Activated naive CD8-positive, alpha-beta T cell treated with anti-CD3 and anti-CD28 coated beads, Interleukin-2, amount 10 ng/mL, durations not matched to agents 7 days and 5 days (primary cell): Measurements from ENCODE around the gene SLC25A44. TPM values are rescaled to one million over a fixed set of nuclear protein-coding genes. Genes with fewer than 3 reads are reported as not detected.
A peak's percentile ranks its signal among the peaks of the same experiment; 100 is the strongest.

Experiments
- ATAC-seq: fragments of 150-1000 bp; cut with Tn5 transposase; one replicate; pipeline ENCODE4 v1.10.0; 2021; ENCODE audit warnings: low read depth, moderate library complexity
- POLR2A ChIA-PET: fragments of 350-600 bp; sonication (Branson Sonifier 250); formaldehyde crosslinking; loops from one replicate; lab custom pipeline; 2021; ENCODE audit warnings: antibody characterized with exemption; lab: Charles Lee
- DNase-seq: peaks from one replicate; pipeline ENCODE4 v3.0.0; 2021
- H3K27ac Mint-ChIP-seq: one replicate; pipeline ENCODE4 v1.8.0; 2022; ENCODE audit warnings: mild to moderate bottlenecking, mixed read lengths
- H3K27me3 Mint-ChIP-seq: one replicate; pipeline ENCODE4 v1.8.0; 2022; ENCODE audit warnings: mild to moderate bottlenecking, moderate library complexity, mixed read lengths
- H3K36me3 Mint-ChIP-seq: one replicate; pipeline ENCODE4 v1.8.0; 2021; ENCODE audit warnings: mild to moderate bottlenecking, mixed read lengths
- H3K4me1 Mint-ChIP-seq: one replicate; pipeline ENCODE4 v1.8.0; 2021; ENCODE audit warnings: mixed read lengths
- H3K4me3 Mint-ChIP-seq: one replicate; pipeline ENCODE4 v1.8.0; 2022; ENCODE audit warnings: mild to moderate bottlenecking, moderate library complexity, mixed read lengths
- H3K9me3 Mint-ChIP-seq: one replicate; pipeline ENCODE4 v1.8.0; 2021; ENCODE audit warnings: mixed read lengths
- total RNA-seq, 2 experiments: library from RNA; stranded (reverse); gene quantifications; one replicate each; pipeline ENCODE4 v1.2.3, GENCODE V29; 2021

The SLC25A44 gene
- total RNA-seq, 2 experiments from 2014 or later, result 30.9 to 35.3 TPM

DNA sequence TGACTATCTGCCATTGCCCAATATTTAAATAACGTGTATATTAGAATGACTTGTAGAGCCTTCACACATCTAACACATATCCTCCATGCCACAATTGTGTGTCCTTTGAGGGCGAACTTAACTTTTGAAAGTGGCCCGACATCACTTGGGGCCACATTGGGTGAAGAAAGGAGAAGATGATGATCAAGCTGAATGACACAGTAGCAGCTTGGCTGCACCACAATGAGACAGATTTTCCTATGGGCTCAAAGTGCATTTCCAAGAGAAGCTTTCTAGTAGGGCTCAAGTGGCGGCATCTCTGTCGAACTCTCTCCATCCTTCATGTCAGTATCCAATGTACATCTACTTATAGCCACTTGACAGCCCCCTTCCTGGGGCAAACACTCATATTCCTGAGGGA, 44.3 kb downstream of the SLC25A44 start:
- ATAC-seq, result no peak
- DNase-seq, result no peak
- no peak overlapping the region for H3K4me3 Mint-ChIP-seq
- peaks cover 21% of the 10 kb centered on the region for H3K36me3 Mint-ChIP-seq
- no peaks in the 10 kb centered on the region for H3K9me3 Mint-ChIP-seq
- no peaks in the 10 kb centered on the region for H3K27me3 Mint-ChIP-seq
- H3K4me1 Mint-ChIP-seq, result peaks cover under 1% of the 10 kb centered on the region
- POLR2A ChIA-PET, result no interaction called here
- H3K27ac Mint-ChIP-seq, result no peak overlapping the region

DNA sequence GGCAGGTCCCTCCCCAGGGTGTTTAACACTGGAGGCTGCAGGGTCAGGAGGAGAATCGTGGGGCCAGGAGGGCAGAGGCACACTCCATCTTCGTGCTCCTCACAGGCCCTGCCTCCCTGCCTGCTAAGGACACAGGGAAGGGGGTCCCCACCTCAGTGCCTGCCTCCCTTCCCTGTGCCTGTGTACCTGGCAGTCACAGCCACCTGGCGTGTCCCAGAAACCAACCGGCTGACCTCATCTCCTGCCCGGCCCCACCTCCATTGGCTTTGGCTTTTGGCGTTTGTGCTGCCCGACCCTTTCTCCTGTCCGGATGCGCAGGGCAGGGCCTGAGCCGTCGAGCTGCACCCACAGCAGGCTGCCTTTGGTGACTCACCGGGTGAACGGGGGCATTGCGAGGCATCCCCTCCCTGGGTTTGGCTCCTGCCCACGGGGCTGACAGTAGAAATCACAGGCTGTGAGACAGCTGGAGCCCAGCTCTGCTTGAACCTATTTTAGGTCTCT, 47.5 kb downstream of the SLC25A44 start:
- no peaks in the 10 kb centered on the region for H3K9me3 Mint-ChIP-seq
- POLR2A ChIA-PET, result no interaction called here
- H3K36me3 Mint-ChIP-seq, result peaks cover 16% of the 10 kb centered on the region
- H3K4me1 Mint-ChIP-seq, result peaks cover 21% of the 10 kb centered on the region
- ATAC-seq (no peak), DNase-seq (no peak)
- H3K27me3 Mint-ChIP-seq, result no peaks in the 10 kb centered on the region
- no peak overlapping the region for H3K4me3 Mint-ChIP-seq
- H3K27ac Mint-ChIP-seq, result no peak overlapping the region

DNA sequence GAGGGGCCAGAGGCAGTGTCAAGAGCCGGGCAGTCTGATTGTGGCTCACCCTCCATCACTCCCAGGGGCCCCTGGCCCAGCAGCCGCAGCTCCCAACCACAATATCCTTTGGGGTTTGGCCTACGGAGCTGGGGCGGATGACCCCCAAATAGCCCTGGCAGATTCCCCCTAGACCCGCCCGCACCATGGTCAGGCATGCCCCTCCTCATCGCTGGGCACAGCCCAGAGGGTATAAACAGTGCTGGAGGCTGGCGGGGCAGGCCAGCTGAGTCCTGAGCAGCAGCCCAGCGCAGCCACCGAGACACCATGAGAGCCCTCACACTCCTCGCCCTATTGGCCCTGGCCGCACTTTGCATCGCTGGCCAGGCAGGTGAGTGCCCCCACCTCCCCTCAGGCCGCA, 48.0 kb downstream of the SLC25A44 start, which contains the start of gene BGLAP:
BGLAP (plus strand) TSS at position 259 of the 400 bp plus-strand sequence; CDS start at position 307, 48 bp downstream.
- Mint-ChIP-seq H3K9me3 (no peaks in the 10 kb centered on the region), H3K27ac (peak within 1 kb of the TSS; percentile 25)

DNA sequence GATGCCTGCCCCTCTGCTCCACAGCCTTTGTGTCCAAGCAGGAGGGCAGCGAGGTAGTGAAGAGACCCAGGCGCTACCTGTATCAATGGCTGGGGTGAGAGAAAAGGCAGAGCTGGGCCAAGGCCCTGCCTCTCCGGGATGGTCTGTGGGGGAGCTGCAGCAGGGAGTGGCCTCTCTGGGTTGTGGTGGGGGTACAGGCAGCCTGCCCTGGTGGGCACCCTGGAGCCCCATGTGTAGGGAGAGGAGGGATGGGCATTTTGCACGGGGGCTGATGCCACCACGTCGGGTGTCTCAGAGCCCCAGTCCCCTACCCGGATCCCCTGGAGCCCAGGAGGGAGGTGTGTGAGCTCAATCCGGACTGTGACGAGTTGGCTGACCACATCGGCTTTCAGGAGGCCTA, 48.8 kb downstream of the SLC25A44 start:
- H3K4me3 Mint-ChIP-seq, result no peak overlapping the region
- no peaks in the 10 kb centered on the region for H3K9me3 Mint-ChIP-seq
- POLR2A ChIA-PET, result no interaction called here
- ATAC-seq (no peak), DNase-seq (no peak)
- H3K4me1 Mint-ChIP-seq, result peaks cover 23% of the 10 kb centered on the region
- no peak overlapping the region for H3K27ac Mint-ChIP-seq
- H3K27me3 Mint-ChIP-seq, result no peaks in the 10 kb centered on the region
- H3K36me3 Mint-ChIP-seq, result peaks cover 11% of the 10 kb centered on the region

More for the DNA sequence above, 48.0 kb downstream of the SLC25A44 start, which contains the start of gene BGLAP:
- peaks cover 15% of the 10 kb centered on the region for H3K36me3 Mint-ChIP-seq
- no peak within 1 kb of the TSS for H3K4me3 Mint-ChIP-seq
- H3K27me3 Mint-ChIP-seq, result no peaks in the 10 kb centered on the region
- H3K4me1 Mint-ChIP-seq, result peaks cover 23% of the 10 kb centered on the region
- POLR2A ChIA-PET, result no interaction called here
- DNase-seq (no peak), ATAC-seq (no peak)

DNA sequence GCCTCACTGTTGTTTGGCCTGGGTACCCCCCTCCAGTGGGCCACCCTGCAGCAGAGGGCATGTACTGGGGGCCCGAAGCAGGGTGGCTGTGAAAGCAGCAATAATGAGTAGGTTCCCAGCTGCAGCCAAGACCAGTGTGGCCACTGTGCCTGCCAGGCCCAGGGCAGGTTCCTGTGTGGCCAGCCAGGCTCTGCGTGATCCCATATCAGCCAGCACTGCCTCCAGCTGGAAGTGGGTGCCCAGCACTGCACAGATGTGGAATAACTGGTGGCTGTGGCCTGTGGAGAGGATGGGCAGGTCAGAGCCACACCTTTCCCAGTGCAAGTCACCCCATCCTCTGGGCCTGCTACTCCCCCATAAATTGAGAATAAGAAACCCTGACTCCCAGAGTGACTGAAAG, 50.2 kb downstream of the SLC25A44 start:
- peaks cover 4% of the 10 kb centered on the region for H3K36me3 Mint-ChIP-seq
- no peaks in the 10 kb centered on the region for H3K27me3 Mint-ChIP-seq
- no peaks in the 10 kb centered on the region for H3K9me3 Mint-ChIP-seq
- no peak for ATAC-seq
- peaks cover 23% of the 10 kb centered on the region for H3K4me1 Mint-ChIP-seq
- H3K4me3 Mint-ChIP-seq, result no peak overlapping the region
- H3K27ac Mint-ChIP-seq, result peak overlapping the region; percentile 13
- DNase-seq, result no peak
- POLR2A ChIA-PET, result interaction anchor here (0.6 to 0.9 kb wide), 3 partner anchors 8 to 20 kb away, joined by 3 to 5 read pairs (median 3); no protein-coding TSS in a partner anchor

DNA sequence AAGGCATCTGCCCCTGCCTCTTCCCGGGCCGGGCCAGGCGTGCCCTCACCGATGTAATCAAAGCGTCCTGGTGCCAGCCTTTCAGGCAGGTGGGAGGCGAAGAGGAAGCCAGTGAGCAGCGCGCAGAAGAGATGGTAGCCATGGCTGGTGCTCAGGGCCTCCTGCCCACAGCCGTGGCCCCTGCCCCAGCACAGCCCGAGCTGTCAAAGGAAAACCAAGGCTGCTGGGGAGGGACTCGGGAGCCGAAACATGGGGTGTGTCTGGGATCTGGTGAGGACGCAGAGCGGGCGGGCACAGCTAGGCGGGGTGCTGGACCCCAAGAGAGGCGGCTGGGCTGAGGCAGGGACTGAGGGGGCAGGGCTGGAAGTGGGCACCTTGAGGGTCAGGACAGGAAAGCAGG, 50.8 kb downstream of the SLC25A44 start:
- Mint-ChIP-seq H3K27me3 (no peaks in the 10 kb centered on the region), H3K4me1 (peaks cover 23% of the 10 kb centered on the region), H3K9me3 (no peaks in the 10 kb centered on the region), H3K36me3 (peaks cover 4% of the 10 kb centered on the region), H3K27ac (peak overlapping the region; percentile 95), H3K4me3 (peak overlapping the region; percentile 86)
- no peak for DNase-seq
- POLR2A ChIA-PET, result interaction anchor here (0.9 to 2.9 kb wide), 6 partner anchors 11 to 178 kb away, joined by 3 to 15 read pairs (median 4); partner anchors contain the start of gene SMG5
- ATAC-seq, result no peak

DNA sequence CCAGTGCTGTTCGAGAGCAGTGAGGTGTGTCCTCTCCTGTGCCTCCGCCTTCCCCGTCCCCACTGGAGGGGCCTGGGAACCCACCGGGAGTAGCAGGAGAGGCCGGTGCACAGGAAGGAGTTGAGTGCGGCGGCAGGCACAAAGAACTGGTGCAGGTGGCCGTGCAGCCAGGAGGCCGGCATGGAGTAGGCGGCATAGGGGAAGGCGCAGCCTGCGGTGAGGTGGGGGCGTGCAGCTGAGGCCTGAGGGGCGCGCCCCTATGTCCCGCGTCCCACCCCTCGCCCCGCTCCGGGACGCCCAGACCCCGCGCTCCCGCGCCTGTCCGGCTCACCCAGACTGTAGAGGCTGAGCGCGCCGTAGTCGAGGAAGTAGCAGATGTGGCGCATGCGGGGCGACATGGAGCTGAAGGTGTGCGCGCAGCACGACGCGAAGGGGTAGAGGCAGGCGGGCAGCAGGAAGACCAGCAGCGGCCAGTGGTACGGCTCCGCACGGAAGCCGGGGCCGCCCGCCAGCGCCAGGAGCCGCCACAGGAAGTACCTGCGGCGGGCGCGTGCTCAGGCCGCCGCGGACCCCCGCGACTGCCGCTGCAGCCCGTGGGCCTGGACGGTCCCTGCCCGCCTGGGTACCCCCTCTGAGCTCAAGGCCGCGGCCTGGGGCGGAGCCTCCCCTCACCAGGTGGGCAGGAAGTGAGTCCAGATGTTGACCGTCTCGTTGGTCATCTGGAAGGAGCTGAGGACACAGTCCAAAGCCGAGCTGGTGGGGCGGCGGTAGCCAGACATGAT, 51.7 kb downstream of the SLC25A44 start:
- no peaks in the 10 kb centered on the region for H3K27me3 Mint-ChIP-seq
- peak overlapping the region; percentile 86 for H3K4me3 Mint-ChIP-seq
- POLR2A ChIA-PET, result interaction anchor here (0.8 to 2.9 kb wide), 12 partner anchors 12 to 179 kb away, joined by 3 to 15 read pairs (median 4); partner anchors contain the start of genes PMF1 and SMG5
- peaks cover 5% of the 10 kb centered on the region for H3K36me3 Mint-ChIP-seq
- peak; percentile 78 for ATAC-seq
- H3K27ac Mint-ChIP-seq, result peak overlapping the region; percentile 95
- H3K9me3 Mint-ChIP-seq, result no peaks in the 10 kb centered on the region
- DNase-seq, result peak; percentile 70
- H3K4me1 Mint-ChIP-seq, result peaks cover 23% of the 10 kb centered on the region

DNA sequence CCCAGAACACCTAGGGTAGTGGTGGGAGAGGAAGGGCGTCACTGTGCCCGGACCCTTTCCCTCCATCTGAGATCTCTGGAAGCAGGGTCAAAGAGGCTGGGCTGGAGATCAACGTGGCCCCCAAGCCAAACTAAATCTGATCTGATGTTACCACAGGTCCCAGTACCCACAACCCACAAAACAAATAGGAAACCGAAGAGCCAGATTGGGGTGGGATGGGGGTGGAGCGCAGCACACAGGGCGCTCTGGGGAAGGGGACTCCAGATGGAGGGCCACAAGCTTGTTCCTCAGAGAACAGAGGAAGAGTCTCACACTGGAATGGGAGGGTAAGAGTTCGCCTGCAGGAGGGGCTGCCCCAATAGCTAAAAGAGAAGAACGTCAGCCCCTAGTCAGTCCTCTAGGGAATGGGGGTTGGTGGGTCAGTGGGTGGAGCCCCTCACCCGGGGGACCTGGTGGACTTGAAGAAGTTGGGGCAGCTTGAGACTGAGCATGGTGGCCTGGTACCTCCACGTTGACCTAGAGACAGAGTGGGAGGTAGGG, 52.4 kb downstream of the SLC25A44 start:
- POLR2A ChIA-PET, result interaction anchor here (0.8 to 2.9 kb wide), 11 partner anchors 11 to 99 kb away, joined by 3 to 15 read pairs (median 4); partner anchors contain the start of genes PMF1 and SMG5

DNA sequence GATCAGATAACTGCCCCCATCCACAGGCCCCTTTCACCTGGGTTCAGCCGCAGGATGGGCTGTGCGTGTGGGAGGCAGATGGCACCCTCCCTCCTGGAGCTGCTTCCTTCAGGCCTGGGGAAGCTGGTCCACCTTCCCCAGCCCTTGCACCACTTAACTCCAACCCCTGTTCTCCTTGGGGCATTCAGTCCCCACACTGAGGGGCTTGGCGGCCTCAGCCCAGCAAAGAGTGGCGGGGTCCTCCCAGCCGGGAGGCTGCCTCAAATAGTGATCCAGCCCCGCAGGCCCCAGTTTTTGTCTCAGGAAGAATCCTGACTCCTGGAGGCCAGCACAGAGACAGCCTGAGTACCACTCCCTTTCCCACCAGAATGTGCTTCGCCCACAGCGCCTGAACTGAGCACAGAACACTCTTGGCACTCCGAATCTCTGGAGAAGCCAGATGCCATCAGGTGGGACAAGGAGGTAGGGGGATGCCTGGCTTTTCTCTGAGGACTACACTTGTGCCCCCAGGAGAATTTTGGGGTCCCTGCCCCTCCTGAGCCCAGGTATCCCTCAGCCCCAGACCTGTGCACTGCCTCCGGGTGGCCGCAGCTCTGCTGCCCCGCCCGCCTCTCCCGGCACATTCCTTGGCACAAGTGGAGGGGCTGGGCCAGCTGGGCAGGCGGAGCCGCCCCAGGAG, 53.0 kb downstream of the SLC25A44 start:
- Mint-ChIP-seq H3K4me1 (peaks cover 33% of the 10 kb centered on the region), H3K36me3 (peaks cover 5% of the 10 kb centered on the region), H3K4me3 (no peak overlapping the region), H3K27me3 (no peaks in the 10 kb centered on the region), H3K27ac (peak overlapping the region; percentile 4), H3K9me3 (no peaks in the 10 kb centered on the region)
- DNase-seq (no peak), ATAC-seq (no peak)
- POLR2A ChIA-PET, result interaction anchor here (1.8 to 2.9 kb wide), 4 partner anchors 13 to 99 kb away, joined by 7 to 15 read pairs (median 8); partner anchors contain the start of genes PMF1 and SMG5

More for the DNA sequence above, 52.4 kb downstream of the SLC25A44 start:
- no peaks in the 10 kb centered on the region for H3K9me3 Mint-ChIP-seq
- peak overlapping the region; percentile 30 for H3K4me3 Mint-ChIP-seq
- peak overlapping the region; percentile 67 for H3K27ac Mint-ChIP-seq
- H3K4me1 Mint-ChIP-seq, result peaks cover 28% of the 10 kb centered on the region
- H3K27me3 Mint-ChIP-seq, result no peaks in the 10 kb centered on the region
- DNase-seq, result no peak
- no peak for ATAC-seq
- peaks cover 5% of the 10 kb centered on the region for H3K36me3 Mint-ChIP-seq

DNA sequence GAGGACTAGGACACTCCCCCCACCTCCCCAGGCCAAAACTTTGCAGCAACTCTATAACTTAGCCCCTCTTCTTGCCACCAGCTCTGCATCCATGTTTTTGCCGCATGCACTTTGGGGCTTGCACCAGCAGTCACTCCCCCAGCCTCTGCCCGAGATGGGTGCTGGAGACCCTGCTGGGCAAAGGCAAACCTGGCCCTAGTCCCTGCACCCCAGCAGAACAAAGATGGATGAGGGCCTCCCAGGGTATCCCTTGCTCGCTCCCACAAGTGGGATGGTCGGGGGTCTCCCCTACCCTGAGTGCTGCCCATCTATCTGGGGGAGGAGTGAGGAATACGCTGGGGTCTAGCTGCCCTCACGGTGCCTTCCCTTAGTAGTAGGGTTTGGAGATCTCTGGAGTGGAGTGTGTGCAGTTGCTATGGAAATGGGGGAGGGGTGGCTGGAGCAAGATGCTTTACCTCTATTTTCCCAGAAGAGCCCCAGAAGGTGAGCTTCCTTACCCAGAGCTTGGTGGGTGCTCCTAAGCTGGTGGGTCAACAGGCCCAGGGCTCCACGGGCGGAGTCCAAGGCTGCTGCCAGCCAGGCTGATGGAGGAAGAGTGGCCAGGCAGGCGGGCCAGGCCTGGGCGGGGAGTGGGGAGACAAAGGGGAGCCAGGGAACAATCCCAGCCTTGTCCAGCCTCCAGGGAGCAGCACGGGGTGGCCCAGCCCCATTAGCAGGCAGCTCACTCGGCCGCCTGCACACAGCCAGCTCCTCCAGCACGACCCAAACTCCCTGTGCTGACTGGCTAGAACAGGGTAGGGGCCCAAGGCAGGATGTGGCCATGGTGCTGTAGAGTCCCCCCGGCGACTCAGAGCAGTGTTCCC, 53.8 kb downstream of the SLC25A44 start, which contains the start of gene PAQR6:
PAQR6 (minus strand) TSS at position 597 of the 863 bp plus-strand sequence. CDS start 1,325 bp downstream, outside the sequence.
- H3K36me3 Mint-ChIP-seq, result peaks cover 7% of the 10 kb centered on the region
- no peaks in the 10 kb centered on the region for H3K9me3 Mint-ChIP-seq
- H3K4me1 Mint-ChIP-seq, result peaks cover 41% of the 10 kb centered on the region
- H3K27ac Mint-ChIP-seq, result peak within 1 kb of the TSS; percentile 60
- POLR2A ChIA-PET, result interaction anchor here (0.5 to 2.9 kb wide), 2 partner anchors 35 to 98 kb away, joined by 4 to 15 read pairs; partner anchors contain the start of gene SMG5
- no peak for DNase-seq
- no peak within 1 kb of the TSS for H3K4me3 Mint-ChIP-seq
- no peaks in the 10 kb centered on the region for H3K27me3 Mint-ChIP-seq
- ATAC-seq, result no peak

DNA sequence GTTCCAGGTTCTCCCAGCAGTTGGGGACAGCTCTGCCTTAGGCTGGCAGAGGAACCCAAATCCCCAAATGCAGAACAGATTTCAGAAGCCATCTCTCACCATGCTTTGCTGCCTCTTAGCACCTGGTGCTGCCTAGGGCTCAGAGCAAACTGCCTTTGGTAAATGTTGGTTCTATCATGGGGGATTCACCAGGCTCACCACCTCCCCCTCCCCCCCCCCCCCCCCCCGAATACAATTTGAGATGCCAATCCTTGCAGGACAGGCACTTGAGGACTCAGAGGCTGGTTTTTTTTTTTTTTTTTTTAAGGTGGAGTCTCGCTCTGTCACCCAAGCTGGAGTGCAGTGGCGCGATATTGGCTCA, 54.4 kb downstream of the SLC25A44 start:
- DNase-seq (no peak), ATAC-seq (no peak)
- Mint-ChIP-seq H3K27ac (peak overlapping the region; percentile 60), H3K36me3 (peaks cover 11% of the 10 kb centered on the region), H3K9me3 (no peaks in the 10 kb centered on the region), H3K4me1 (peaks cover 43% of the 10 kb centered on the region), H3K4me3 (no peak overlapping the region), H3K27me3 (no peaks in the 10 kb centered on the region)
- POLR2A ChIA-PET, result no interaction called here

DNA sequence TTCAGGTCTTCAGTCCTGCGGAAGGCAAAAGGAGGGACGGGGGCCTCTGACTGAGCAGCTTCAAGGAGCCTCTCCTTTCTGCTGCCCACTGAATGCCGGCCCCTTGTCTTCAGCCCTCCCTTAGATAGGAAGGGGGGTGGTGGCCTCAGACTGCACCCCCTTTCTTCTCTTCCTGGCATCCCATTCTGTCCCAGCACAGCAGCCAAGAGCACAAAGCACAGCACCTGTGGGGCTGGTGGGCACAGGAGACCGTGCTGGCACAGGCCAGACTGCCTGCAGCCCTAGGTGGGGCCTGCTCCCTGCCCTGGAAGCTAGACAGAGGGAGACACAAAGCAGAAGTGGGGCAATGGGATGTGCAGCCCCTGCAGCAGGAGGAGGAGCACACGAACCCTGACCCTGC, 55.7 kb downstream of the SLC25A44 start:
- peaks cover 15% of the 10 kb centered on the region for H3K36me3 Mint-ChIP-seq
- DNase-seq (no peak), ATAC-seq (no peak)
- POLR2A ChIA-PET, result no interaction called here
- H3K4me1 Mint-ChIP-seq, result peaks cover 33% of the 10 kb centered on the region
- H3K4me3 Mint-ChIP-seq, result no peak overlapping the region
- H3K27ac Mint-ChIP-seq, result no peak overlapping the region
- no peaks in the 10 kb centered on the region for H3K9me3 Mint-ChIP-seq
- no peaks in the 10 kb centered on the region for H3K27me3 Mint-ChIP-seq
